Thyroid gland (tissue), 4 donors: ENCODE results near the gene NT5C3A.

Experiments
- POLR2A ChIP-seq, 2 donors: fragments of 450-650 bp; IDR thresholded peaks; one replicate each; pipeline ENCODE4 v1.6.1; 2017; ENCODE audit warnings: antibody characterized with exemption in 2 of 2, mild to moderate bottlenecking in 2 of 2, moderate library complexity in 1 of 2
- TF ChIP-seq, protein P1 (sequence below), 6 experiments: fragments of 200-600 bp in 3 of 6; fragments of 450-650 bp in 3 of 6; sonication (generic) in 3 of 6; IDR thresholded peaks; one replicate each; pipeline ENCODE4 v1.5.1; 2016 to 2019; ENCODE audit warnings: antibody characterized with exemption in 6 of 6, mild to moderate bottlenecking in 2 of 6, inconsistent platforms in 1 of 6, moderate library complexity in 1 of 6

DNA sequence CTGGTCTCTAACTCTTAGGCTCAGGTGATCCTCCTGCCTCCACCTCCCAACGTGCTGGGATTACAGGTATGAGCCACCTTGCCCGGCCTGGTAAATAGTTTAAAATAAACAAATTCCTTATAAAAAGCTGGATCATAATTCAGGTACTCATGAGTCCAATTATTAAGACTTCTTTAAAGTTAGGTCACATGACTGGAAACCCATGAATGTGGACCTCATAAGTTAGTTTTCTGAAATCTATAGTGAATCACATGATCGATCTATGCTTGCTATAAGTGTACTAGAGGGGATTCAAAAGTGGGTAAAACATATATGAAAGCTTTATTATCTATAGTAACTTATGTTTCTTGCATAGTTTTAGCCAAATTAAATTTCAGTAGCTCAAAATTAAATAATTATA, 14.3 kb downstream of the NT5C3A start:
- TF ChIP-seq, protein P1, sequence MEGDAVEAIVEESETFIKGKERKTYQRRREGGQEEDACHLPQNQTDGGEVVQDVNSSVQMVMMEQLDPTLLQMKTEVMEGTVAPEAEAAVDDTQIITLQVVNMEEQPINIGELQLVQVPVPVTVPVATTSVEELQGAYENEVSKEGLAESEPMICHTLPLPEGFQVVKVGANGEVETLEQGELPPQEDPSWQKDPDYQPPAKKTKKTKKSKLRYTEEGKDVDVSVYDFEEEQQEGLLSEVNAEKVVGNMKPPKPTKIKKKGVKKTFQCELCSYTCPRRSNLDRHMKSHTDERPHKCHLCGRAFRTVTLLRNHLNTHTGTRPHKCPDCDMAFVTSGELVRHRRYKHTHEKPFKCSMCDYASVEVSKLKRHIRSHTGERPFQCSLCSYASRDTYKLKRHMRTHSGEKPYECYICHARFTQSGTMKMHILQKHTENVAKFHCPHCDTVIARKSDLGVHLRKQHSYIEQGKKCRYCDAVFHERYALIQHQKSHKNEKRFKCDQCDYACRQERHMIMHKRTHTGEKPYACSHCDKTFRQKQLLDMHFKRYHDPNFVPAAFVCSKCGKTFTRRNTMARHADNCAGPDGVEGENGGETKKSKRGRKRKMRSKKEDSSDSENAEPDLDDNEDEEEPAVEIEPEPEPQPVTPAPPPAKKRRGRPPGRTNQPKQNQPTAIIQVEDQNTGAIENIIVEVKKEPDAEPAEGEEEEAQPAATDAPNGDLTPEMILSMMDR (IDR thresholded peaks at IDR 0.05), result no peak
- TF ChIP-seq POLR2A (IDR thresholded peaks at IDR 0.05), result no peak
